HCT116 (cell line): Measurements from ENCODE around the gene ZBTB20.

Source experiments
- CBX3 ChIP-seq: IDR thresholded peaks from 2 replicates; pipeline ENCODE4 v1.6.1; 2012; ENCODE audit warnings: low read depth
- EGR1 ChIP-seq: IDR thresholded peaks from 2 replicates; pipeline ENCODE4 v1.6.1; 2012; ENCODE audit warnings: low read depth
- ELF1 ChIP-seq: IDR thresholded peaks from 2 replicates; pipeline ENCODE4 v1.6.1; 2012; ENCODE audit warnings: low read depth, borderline replicate concordance
- EZH2 ChIP-seq: fragments of 200-600 bp; sonication (generic); IDR thresholded peaks from 2 replicates; pipeline ENCODE4 v1.6.1; 2017; ENCODE audit warnings: antibody characterized with exemption, mixed run types
- FOSL1 ChIP-seq: IDR thresholded peaks from 2 replicates; pipeline ENCODE4 v1.6.1; 2012; ENCODE audit warnings: low read depth
- POLR2A ChIP-seq: IDR thresholded peaks from 2 replicates; pipeline ENCODE4 v1.7.0; 2011; ENCODE audit warnings: borderline replicate concordance; ENCODE audit not compliant: insufficient read depth, insufficient read length; ENCODE audit errors: extremely low read depth
- POLR2AphosphoS5 ChIP-seq: IDR thresholded peaks from 2 replicates; pipeline ENCODE4 v1.6.1; 2011; ENCODE audit warnings: mild to moderate bottlenecking, low read depth, low read length, moderate library complexity
- SIN3A ChIP-seq: IDR thresholded peaks from 2 replicates; pipeline ENCODE4 v1.6.1; 2012; ENCODE audit warnings: low read depth
- YY1 ChIP-seq: IDR thresholded peaks from 2 replicates; pipeline ENCODE4 v1.6.1; 2011; ENCODE audit warnings: low read length, low read depth, moderate library complexity, mild to moderate bottlenecking; ENCODE audit not compliant: insufficient replicate concordance; ENCODE audit errors: extremely low read depth
- TF ChIP-seq, protein P1 (sequence below), 3 experiments: fragments of 200-600 bp in 1 of 3; sonication (generic) in 1 of 3; IDR thresholded peaks in 2 of 3; conservative IDR thresholded peaks in 1 of 3; 2 replicates each; pipeline ENCODE4 v1.5.1; 2012 to 2017; ENCODE audit warnings: low read depth in 2 of 3, low read length in 2 of 3, antibody characterized with exemption in 1 of 3, borderline replicate concordance in 1 of 3, control low read depth in 1 of 3, mild to moderate bottlenecking in 1 of 3, mixed read lengths in 1 of 3, mixed run types in 1 of 3, moderate library complexity in 1 of 3; ENCODE audit not compliant: insufficient read depth in 1 of 3
- TF ChIP-seq, protein P2 (sequence below): IDR thresholded peaks from 2 replicates; pipeline ENCODE4 v1.6.1; 2012
- TF ChIP-seq, protein P3 (sequence below): IDR thresholded peaks from 2 replicates; pipeline ENCODE4 v1.6.1; 2012; ENCODE audit warnings: low read depth
- TF ChIP-seq, protein P4 (sequence below): IDR thresholded peaks from 2 replicates; pipeline ENCODE4 v1.6.1; 2012

DNA sequence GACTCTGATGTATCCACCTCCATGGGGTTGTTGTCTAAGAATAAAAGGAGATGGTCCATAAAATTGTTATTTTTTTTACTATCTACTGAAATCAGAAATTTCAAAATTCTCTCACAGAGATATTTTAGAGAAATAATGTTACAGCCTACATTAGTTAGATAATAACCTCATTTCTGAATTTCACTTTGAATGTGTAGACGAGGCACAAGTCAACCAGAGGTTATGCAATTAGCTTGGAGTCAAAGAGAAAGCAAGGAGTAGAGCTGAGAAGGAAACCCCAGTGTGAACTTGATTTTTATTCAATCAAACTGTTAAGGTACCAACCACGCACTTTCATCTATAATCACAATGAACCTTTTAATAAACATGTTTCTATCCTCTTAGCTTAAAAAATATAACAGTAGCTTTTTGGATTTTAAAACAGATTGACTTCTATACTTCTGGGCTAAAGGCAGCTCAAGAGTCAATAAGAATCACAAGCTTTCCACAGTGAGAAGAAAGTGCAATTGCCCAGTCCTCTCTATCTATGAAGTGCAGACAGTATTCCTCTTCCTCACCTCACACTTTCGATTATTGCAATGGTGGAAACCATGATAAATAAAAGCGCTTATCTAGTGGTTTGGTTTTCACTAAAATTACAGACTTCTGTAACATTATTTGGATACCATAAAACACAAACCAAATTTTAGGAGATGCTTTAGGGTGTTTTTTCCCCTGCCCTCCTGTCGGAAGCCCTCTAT, 403.2 kb downstream of the ZBTB20 start:
- TF ChIP-seq POLR2A (no peak), POLR2AphosphoS5 (no peak), ELF1 (no peak), FOSL1 (no peak), EZH2 (no peak), CBX3 (no peak), YY1 (no peak), EGR1 (no peak), SIN3A (no peak)
- TF ChIP-seq, protein P1, sequence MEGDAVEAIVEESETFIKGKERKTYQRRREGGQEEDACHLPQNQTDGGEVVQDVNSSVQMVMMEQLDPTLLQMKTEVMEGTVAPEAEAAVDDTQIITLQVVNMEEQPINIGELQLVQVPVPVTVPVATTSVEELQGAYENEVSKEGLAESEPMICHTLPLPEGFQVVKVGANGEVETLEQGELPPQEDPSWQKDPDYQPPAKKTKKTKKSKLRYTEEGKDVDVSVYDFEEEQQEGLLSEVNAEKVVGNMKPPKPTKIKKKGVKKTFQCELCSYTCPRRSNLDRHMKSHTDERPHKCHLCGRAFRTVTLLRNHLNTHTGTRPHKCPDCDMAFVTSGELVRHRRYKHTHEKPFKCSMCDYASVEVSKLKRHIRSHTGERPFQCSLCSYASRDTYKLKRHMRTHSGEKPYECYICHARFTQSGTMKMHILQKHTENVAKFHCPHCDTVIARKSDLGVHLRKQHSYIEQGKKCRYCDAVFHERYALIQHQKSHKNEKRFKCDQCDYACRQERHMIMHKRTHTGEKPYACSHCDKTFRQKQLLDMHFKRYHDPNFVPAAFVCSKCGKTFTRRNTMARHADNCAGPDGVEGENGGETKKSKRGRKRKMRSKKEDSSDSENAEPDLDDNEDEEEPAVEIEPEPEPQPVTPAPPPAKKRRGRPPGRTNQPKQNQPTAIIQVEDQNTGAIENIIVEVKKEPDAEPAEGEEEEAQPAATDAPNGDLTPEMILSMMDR (IDR thresholded peaks at IDR 0.05 in 2 of 3, conservative IDR thresholded peaks at IDR 0.05 in 1 of 3; ENCODE audit: borderline replicate concordance in 1 of 3, insufficient read depth in 1 of 3, low read depth in 2 of 3, low read length in 2 of 3), result no peak
- TF ChIP-seq, protein P2, sequence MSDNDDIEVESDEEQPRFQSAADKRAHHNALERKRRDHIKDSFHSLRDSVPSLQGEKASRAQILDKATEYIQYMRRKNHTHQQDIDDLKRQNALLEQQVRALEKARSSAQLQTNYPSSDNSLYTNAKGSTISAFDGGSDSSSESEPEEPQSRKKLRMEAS, result no peak
- TF ChIP-seq, protein P3, sequence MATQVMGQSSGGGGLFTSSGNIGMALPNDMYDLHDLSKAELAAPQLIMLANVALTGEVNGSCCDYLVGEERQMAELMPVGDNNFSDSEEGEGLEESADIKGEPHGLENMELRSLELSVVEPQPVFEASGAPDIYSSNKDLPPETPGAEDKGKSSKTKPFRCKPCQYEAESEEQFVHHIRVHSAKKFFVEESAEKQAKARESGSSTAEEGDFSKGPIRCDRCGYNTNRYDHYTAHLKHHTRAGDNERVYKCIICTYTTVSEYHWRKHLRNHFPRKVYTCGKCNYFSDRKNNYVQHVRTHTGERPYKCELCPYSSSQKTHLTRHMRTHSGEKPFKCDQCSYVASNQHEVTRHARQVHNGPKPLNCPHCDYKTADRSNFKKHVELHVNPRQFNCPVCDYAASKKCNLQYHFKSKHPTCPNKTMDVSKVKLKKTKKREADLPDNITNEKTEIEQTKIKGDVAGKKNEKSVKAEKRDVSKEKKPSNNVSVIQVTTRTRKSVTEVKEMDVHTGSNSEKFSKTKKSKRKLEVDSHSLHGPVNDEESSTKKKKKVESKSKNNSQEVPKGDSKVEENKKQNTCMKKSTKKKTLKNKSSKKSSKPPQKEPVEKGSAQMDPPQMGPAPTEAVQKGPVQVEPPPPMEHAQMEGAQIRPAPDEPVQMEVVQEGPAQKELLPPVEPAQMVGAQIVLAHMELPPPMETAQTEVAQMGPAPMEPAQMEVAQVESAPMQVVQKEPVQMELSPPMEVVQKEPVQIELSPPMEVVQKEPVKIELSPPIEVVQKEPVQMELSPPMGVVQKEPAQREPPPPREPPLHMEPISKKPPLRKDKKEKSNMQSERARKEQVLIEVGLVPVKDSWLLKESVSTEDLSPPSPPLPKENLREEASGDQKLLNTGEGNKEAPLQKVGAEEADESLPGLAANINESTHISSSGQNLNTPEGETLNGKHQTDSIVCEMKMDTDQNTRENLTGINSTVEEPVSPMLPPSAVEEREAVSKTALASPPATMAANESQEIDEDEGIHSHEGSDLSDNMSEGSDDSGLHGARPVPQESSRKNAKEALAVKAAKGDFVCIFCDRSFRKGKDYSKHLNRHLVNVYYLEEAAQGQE, result no peak
- TF ChIP-seq, protein P4, sequence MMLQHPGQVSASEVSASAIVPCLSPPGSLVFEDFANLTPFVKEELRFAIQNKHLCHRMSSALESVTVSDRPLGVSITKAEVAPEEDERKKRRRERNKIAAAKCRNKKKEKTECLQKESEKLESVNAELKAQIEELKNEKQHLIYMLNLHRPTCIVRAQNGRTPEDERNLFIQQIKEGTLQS, result no peak
